Measurements from ENCODE around the gene HDAC5. TPM values are rescaled to one million over a fixed set of nuclear protein-coding genes. Genes with fewer than 3 reads are reported as not detected.
"Not testable (repeated sequence)": the region's sequence is repeated elsewhere in the genome, so short reads cannot be mapped to it uniquely, and the experiment has no call there.

Gene HDAC5
- total RNA-seq, 2 donors from 2014 or later = 71.2 to 145 TPM

DNA sequence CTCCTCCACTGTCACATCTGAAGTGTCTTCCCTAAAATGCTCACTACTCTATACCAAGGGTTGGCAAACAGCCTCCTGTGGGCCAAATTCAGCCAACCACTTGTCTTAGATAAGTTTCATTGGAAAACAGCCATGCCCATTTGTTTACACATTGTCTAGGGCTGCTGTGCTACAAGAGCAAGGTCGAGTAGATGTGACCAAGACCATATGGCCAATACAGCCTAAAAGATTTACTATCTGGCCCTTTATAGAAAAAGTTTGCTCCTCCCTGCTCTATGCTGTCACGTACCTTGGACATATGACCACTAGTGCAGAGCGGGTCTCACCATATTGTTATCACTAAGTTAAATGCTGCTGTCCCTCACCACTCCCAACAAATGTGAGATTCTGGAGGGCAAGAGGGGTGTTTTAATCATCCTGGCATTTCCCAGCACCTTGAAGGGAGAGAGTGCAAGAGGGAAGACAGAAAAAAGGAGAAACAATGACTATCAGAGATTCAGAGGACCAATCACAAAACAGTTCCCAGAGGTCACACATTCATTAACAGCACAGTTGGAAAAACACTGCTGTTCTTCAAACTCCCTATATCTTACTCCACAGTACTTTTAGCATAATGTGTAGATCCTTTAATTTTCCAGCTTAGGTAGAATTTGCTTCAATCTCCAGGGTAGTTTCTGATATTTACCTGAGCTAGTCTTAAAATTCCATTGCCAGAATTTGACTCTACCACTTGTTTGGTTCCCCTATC is 70.1 kb downstream of the HDAC5 start:
- peaks cover 3% of the 10 kb centered on the region for H3K4me1 ChIP-seq (replicated peaks)
- H3K27ac ChIP-seq = no peak overlapping the region
- H3K4me3 ChIP-seq = no peak overlapping the region
- intact Hi-C loops (cut with DNase I) = no loop called here
- H3K9me3 ChIP-seq = no peaks in the 10 kb centered on the region
- TF ChIP-seq, protein P1, sequence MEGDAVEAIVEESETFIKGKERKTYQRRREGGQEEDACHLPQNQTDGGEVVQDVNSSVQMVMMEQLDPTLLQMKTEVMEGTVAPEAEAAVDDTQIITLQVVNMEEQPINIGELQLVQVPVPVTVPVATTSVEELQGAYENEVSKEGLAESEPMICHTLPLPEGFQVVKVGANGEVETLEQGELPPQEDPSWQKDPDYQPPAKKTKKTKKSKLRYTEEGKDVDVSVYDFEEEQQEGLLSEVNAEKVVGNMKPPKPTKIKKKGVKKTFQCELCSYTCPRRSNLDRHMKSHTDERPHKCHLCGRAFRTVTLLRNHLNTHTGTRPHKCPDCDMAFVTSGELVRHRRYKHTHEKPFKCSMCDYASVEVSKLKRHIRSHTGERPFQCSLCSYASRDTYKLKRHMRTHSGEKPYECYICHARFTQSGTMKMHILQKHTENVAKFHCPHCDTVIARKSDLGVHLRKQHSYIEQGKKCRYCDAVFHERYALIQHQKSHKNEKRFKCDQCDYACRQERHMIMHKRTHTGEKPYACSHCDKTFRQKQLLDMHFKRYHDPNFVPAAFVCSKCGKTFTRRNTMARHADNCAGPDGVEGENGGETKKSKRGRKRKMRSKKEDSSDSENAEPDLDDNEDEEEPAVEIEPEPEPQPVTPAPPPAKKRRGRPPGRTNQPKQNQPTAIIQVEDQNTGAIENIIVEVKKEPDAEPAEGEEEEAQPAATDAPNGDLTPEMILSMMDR (IDR thresholded peaks at IDR 0.05) = no peak
- no peak for TF ChIP-seq POLR2A (IDR thresholded peaks at IDR 0.05)
- TF ChIP-seq POLR2AphosphoS5 (IDR thresholded peaks at IDR 0.05) = no peak
- 49% methylated on average over 3 of the region's 3 CpGs for WGBS
- no peak for DNase-seq (ENCODE audit: low spot score)
- H3K36me3 ChIP-seq = peaks cover 0 to 7% of the 10 kb centered on the region in 2 donors
- no peaks in the 10 kb centered on the region for H3K27me3 ChIP-seq (replicated peaks; ENCODE audit: insufficient read depth)

DNA sequence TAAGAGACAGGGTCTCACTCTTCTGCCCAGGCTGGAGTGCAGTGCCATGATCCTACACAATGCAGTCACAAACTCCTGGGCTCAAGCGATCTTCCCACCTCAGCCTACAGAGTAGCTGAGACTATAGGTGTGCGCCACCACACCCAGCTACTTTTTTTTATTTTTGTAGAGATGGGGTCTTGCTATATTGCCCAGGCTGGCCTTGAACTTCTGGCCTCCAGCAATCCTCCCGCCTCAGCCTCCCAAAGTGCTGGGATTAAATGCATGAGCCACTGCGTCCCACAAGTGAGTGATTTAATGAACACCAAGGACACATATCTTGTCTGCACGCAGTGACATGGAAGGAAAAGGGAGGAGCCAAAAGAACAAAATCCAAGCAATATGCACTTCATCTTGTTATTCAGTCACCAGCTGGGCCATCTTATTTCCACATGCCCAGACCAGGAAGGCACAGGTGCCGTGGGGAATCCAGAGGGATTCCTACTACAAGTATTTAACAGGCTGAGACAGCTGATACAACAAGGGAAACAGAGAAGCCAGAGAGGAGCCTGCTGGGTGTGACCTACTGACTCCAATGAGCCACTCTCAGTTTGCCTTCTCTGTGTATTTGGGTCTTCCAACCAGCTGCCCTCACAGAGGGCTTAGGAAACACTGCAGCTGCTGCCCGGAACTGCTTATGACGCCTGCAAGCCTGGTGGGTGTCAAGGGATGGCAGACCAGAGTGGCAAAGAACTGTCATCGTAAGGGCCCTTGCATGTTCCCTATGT is 74.0 kb downstream of the HDAC5 start:
- 94% methylated on average over 9 of the region's 9 CpGs for WGBS
- Histone ChIP-seq H3K27me3 (replicated peaks; ENCODE audit: insufficient read depth) (no peaks in the 10 kb centered on the region), H3K4me1 (replicated peaks) (peaks cover 3% of the 10 kb centered on the region), H3K9me3 (no peaks in the 10 kb centered on the region), H3K36me3 (peaks cover 0 to 7% of the 10 kb centered on the region in 2 donors), H3K27ac (no peak overlapping the region), H3K4me3 (no peak overlapping the region)
- no peak for DNase-seq (ENCODE audit: low spot score)
- intact Hi-C loops (cut with DNase I) = no loop called here
- TF ChIP-seq POLR2AphosphoS5 (IDR thresholded peaks at IDR 0.05) (no peak), POLR2A (IDR thresholded peaks at IDR 0.05) (no peak)
- TF ChIP-seq, protein P1 (IDR thresholded peaks at IDR 0.05) = no peak

DNA sequence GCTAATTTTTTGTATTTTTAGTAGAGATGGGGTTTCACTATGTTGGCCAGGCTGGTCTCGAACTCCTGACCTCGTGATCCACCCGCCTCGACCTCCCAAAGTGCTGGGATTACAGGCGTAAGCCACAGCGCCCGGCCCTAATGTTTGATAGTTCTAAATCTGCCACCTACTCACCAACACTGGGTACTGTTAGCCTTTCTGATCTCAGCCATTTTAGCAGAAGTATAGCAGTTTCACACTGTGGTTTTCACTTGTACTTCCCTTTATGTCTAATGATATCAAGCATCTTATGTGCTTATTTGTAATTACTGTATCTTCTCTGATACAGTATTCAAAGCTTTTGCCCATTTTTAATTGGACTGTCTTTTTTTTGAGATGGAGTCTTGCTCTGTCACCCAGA is 76.5 kb downstream of the HDAC5 start:
- DNase-seq (ENCODE audit: low spot score); H3K27ac ChIP-seq; H3K4me3 ChIP-seq; H3K27me3 ChIP-seq (replicated peaks; ENCODE audit: insufficient read depth); H3K36me3 ChIP-seq; H3K4me1 ChIP-seq (replicated peaks); intact Hi-C loops (cut with DNase I); H3K9me3 ChIP-seq: not testable (repeated sequence)
- WGBS = 98% methylated on average over 7 of the region's 7 CpGs

DNA sequence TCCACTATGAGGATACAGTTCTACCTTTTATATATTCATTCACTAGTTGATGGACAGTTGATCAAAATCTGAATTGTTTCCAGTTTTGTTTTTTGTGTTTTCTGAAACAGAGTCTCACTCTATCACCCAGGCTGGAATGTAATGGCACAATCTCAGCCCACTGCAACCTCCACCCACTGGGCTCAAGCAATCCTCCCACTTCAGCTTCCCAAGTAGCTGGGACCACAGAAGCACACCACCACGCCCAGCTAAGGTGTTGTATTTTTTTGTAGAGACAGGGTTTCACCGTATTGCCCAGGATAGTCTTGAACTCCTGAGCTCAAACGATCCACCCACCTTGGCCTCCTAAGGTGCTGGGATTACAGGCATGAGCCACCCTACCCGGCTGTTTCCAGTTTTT is 78.0 kb downstream of the HDAC5 start:
- TF ChIP-seq POLR2AphosphoS5 (IDR thresholded peaks at IDR 0.05) (no peak), POLR2A (IDR thresholded peaks at IDR 0.05) (no peak)
- TF ChIP-seq, protein P1 (IDR thresholded peaks at IDR 0.05) = no peak
- H3K36me3 ChIP-seq = no peaks in the 10 kb centered on the region
- peaks cover 3% of the 10 kb centered on the region for H3K4me1 ChIP-seq (replicated peaks)
- no peak overlapping the region for H3K27ac ChIP-seq
- H3K9me3 ChIP-seq = no peaks in the 10 kb centered on the region
- H3K27me3 ChIP-seq (replicated peaks; ENCODE audit: insufficient read depth) = no peaks in the 10 kb centered on the region
- 89% methylated on average over 4 of the region's 4 CpGs for WGBS
- H3K4me3 ChIP-seq = no peak overlapping the region
- DNase-seq (ENCODE audit: low spot score) = no peak
- intact Hi-C loops (cut with DNase I) = no loop called here

DNA sequence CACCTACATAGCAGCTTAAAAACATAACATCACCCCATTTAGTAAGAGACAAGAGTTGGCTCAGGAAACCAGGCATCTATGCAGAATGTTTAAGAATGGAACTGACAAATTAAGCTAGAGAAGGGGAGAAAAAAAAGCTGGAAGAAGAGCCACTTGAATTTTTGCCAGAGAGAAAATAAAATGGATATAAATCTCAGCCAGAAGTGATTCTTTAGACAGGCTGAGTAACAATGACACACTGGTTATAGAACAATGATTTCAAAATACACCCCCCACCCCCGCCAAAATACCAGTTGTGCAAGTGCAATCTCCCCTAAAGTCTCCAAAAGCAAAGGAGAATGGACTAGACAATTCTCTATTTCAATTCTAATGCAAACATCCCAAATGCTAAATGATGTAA is 79.4 kb downstream of the HDAC5 start:
- no peak for DNase-seq (ENCODE audit: low spot score)
- WGBS = 42% methylated on average over 1 of the region's 1 CpG
- no peaks in the 10 kb centered on the region for H3K36me3 ChIP-seq
- intact Hi-C loops (cut with DNase I) = loop anchor here (5.0 kb wide), 1 partner anchor 102 kb away; the partner anchor contains the start of gene PPY
- peak overlapping the region; percentile 63 to 75 for H3K27ac ChIP-seq
- no peak for TF ChIP-seq POLR2AphosphoS5 (IDR thresholded peaks at IDR 0.05)
- no peaks in the 10 kb centered on the region for H3K27me3 ChIP-seq (replicated peaks; ENCODE audit: insufficient read depth)
- H3K4me3 ChIP-seq = no peak overlapping the region
- H3K9me3 ChIP-seq = no peaks in the 10 kb centered on the region
- peaks cover 7% of the 10 kb centered on the region for H3K4me1 ChIP-seq (replicated peaks)

All from prostate gland (tissue), 2 donors.